IPS DF 4.7 (cell line): ENCODE measurements around the gene BRINP1.

Experiments
- DNase-seq: peaks from one replicate; pipeline ENCODE4 v3.0.0-alpha.2; 2013; ENCODE audit warnings: low spot score; ENCODE audit errors: extremely low read depth

The BRINP1 gene

DNA sequence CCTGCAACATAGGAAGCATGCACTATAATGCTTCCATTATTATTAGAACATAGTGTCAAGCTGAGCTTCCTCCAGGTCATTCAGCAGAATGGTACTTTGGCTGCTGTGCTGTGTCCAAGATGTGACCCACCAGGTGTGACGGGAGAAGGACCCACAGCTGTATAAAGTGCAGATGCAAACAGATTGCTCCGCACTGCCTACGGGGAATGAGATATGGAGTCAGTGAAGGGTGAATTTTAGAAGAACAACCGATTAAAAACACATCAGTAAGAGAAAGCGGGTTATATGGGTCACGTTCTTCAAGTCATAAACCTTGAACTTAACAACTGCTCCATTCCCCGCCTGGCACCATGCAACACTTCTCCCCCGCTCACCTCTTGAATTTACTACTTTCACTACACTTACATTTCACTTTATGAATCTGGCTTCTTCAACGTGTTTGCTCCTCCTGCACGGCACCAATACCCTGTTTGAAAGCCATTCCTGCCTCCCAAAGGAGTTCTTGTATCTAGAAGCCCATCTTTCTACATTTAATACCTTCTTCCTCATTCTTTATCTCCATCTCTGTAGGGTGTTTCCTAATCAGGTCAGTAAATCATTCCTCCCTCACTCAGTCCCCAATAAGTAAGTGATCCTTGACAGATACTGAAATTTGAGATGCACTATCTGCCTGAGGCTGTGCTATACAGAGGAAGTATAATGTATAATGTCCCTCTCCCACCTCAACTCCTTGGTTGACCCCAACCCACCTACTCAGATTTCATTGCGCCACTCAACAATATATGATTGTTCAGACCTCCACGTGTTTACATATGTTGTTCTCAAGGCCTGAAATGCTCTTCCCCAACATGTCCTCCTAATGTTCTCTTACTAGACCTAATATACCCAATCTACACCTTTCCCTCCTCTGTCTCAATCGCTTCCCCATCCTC, 25.9 kb downstream of the BRINP1 start:
- no peak for DNase-seq

DNA sequence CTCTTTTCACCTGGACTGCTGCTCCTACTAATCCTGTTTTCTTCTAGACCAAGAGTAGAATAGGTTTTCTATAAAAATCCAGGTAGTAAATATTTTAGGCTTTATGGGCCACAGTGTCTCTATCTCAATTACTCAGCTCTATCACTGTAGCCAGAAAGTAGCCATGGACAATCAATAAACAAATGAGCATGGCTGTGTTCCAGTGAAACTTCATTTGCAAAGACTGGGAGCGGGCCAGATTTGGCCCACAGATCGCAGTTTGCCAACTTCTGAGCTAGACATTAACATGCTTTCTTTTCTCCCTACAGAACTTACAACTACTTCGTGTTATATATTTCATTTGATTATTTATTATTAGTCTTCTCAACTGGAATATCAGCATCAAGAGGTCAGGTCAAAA, 30.2 kb downstream of the BRINP1 start:
- no peak for DNase-seq

DNA sequence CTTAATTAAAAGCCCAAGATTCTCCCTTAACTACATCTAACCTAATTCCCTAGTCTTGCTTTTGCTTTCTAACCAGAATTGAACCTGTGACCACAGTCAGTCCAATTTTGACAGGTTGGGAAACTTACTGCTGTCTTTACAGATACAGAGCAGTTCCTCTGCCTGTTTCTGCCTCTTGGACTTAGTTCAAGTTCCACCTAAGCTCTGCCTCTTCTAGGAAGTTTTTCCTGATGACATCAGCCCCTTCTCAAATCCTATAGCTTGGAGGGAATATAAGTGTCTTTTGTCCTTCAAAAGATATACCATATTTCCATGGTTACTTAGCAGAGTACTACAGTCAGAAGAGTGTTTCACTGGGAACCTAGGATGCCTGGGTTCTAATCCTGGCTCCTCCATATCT, 31.7 kb downstream of the BRINP1 start:
- no peak for DNase-seq

DNA sequence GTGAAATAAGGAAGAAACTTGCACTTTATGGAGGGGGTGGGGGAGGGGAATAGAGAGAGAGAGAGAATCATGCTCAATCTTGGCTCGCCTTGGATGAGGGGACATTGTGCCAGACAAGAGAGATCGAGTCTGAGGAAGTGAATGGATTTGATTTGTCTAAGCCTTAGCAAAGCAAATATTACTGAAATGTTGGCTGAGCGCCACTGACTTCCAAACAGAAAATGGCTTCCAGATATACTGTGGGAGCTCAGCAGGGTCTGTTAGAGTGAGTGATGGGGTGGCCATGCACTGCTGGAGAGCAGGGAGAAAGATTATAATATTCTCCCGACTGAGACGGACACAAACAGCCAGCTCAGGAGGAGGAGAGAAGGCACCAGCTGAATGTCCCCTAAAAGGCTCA, 34.5 kb downstream of the BRINP1 start:
- no peak for DNase-seq

DNA sequence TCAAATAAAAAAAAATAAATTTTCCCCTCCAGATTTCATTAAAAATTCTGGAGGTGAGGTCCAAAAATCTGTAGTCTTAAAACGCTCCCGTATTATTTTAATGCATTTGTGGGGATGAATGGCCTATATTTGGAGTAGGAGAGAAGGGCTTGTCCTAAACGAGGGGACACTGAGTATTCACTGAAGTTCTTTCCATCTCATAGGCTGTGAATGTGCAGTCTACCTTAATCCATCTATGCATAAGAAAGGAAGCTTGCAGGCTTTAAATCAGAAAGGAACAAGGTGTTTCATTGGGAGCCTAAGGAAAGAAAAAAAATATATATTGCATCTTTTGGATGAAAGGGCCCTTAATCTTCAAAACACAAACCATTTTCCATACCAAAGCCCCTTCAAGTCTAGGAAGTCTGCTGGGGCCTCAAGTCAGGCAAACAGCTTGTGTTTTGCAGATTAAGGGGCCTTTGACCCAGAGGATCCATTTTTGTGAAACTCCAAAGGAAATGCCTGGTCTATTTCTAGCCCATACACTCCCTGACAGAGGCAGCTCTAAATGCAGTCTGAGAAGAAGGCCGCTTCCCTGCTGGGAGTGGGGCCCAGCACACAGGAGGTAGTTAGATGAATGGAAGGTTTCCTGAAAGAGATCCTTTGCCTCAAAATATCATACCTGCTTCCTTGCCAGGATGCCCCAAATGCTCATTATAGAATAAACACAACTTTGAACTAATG, 35.6 kb downstream of the BRINP1 start:
- no peak for DNase-seq

DNA sequence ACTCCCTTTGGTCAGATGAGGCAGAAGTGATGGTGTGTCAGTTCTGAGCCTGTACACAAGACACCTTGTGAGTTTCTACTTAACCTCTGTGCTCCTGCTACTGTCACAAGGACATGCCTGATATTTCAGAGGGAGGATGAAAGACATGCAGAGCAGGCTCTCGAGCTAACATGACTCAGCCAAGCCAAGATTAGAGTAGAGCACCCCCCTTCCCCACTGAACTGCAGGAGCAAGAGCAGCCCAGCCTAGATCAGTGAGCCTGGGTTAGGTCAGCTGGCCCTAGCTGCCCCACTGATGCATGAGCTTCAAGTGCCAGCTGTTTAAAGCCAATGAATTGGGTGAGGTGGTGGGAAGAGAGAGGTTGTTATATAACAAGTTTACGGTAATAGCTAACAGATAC, 36.7 kb downstream of the BRINP1 start:
- DNase-seq, result no peak

DNA sequence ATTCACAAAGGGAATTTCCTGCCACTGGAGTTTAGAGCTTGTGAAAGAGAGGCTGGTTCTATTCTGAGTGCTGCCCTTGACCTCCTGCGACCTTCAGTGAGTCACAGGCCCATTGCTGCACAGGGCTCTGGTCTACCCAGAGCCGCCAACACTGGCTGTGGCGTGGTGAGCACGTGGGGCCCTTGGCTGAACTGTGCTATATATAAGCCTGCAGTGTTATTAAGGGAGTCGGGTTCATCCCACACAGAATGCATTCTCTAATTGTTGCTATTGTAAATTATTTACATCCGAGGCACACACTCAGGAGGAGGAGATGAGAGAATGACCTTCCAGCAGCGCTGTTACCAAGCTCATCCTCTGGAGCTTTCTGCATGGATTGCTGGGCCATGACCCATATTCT, 47.1 kb downstream of the BRINP1 start:
- DNase-seq, result no peak

DNA sequence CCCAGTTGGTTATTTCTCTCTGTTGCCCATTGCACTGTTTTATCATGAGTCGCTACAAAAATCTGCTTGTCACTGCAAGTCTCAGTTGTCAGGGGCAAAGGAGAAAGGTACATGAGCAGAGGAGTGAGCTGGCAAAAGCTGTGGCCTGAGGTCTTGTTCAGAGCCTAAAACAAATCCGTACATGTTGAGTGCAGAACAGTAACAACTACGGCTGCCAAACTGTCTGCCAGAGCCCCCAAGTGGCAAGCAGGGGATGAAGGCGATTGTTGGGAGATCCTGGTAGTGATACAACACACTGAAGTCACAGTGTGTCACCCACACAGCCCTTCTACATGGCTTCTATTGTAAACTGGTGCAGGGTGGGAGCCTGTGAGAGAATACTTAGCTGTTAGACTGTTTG, 50.9 kb downstream of the BRINP1 start:
- no peak for DNase-seq

DNA sequence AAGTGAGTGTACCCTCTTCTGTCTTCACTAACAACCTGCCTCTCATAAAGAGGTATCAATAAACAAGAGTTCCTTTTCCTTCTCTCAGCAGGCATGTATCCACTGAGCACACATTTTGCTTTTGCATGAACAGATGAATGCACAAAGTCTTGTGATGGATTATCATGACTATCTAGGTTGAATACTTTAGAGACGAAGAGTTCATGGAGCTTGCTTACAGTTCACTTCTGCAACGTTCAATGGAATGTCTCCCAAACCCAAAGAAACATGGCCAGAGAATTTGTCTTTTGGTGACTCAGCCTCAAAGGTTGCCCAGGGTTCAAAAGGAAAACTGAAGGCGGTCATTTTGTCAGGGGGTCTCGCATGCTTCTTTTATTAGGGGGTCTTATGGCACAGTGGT, 55.4 kb downstream of the BRINP1 start:
- no peak for DNase-seq

DNA sequence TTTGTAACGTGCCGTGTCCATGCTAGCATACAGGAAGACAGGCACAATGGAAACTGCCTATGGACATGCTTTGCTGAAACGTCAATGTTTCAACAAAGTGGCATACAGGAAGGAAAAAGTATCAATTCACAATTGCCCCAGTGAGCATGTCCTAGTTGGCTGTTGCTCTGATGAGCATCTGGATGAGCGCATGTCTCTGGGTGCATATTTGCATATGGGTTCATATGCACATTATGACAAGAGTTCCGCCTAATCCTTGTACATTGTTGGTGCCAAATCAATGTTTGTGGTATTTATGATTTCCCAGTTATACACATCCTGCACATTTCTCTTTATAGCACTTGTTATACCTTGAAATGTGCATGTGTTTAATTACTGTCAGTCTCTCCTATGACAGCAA, 58.5 kb downstream of the BRINP1 start:
- DNase-seq, result no peak

DNA sequence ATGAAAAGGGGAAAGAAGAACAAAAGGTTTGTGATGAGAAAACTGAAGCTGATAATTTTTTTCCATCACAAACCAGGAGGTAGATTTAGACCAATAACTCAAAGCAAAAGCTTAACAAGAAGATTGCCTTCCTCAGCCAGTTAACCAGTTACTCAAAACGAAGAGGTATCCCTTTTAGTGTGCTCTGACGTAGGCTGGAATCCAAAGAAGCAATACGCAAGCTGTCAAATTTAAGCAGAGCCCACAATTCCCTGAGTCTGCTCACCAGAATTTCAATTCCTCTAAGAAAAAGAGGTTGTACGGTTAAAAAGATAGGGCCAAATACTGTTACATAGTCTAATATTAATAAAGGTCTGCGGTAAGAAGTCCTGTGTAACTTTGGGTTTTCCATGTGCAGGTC, 61.8 kb downstream of the BRINP1 start:
- no peak for DNase-seq

DNA sequence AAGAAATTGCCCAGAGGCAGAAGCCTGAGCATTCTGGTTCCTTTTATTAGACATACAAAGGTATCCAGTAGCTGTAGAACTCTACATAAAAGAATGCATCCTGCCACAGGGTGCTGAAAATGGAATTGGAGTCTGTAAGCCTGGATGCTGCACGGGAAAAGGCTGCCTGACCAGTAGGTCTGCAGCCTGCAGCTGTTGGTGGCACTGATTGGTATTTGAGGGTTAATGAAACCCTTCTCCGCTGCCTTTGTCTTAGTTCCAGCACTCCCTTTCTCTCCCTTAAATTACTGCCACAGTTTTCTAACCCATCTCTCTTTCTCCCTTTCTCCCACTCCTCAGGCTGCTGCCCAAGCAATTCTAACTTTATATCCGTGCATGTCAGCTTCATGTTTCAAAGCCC, 64.7 kb downstream of the BRINP1 start:
- DNase-seq, result no peak

DNA sequence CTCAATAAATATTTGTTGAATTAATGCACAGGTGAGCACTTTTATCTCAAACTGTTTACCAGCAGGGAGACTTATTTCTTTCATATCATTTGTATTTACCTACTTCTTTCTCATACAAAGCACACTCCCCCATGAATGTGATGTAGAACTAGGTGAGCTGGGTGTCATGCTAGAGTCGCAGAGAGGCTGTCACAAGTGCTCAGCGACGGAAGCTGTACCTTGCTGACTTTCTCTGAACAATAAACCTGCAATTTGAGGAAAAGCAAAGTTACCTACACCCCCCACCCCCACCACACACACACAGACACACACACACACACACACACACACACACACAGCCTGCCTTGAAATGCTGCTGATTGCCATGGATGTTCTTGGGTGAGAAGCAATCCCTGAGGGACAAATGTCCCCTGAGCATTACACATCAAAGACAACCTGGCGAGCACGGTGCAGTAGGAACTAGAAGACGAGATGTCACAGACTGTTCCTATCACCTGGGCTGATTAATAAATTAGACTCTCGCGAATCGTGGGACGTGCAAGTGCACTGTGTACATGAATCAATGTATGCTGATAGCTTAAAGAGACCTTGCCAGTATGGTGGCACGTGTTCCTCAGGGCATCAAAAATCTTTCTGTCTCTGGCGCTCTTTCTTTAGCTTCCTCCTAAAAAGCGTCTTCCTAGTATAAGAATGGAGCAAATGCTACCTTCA, 66.1 kb downstream of the BRINP1 start:
- DNase-seq, result no peak

DNA sequence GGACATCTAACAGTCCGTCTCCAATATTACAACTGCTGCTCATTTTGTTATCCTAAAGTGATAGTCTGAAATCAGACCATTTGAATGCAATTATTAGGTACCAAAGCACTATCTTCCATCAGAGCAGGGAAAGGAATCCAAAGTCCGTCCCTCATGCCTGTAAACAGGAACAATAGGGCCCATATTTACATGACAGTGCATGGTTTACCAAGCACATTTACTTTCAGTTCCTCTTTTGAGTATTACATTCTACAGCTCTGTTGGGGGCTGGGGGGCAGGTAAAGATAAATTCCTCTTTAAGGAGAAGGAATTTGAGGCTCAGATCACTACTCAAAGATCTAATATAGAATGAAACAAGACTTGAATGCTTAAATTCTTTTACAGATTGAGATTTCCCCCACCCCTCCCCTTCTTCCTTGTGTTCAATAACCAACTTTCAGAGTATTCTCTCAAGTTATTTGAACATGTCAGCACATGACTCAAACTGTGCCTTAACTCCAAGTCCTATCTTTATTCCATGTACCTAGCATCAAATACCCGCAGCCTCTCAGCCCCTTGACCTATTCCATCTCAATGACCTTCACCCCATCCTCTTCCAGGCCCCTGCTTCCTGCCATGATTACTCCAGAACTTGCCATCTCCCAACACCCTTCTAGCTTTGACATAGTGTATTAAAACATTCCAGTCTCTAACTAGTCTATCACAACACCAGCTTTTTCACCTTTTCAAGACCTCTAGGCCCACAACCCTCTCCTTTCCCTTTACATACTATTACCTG, 71.0 kb downstream of the BRINP1 start:
- DNase-seq, result no peak

DNA sequence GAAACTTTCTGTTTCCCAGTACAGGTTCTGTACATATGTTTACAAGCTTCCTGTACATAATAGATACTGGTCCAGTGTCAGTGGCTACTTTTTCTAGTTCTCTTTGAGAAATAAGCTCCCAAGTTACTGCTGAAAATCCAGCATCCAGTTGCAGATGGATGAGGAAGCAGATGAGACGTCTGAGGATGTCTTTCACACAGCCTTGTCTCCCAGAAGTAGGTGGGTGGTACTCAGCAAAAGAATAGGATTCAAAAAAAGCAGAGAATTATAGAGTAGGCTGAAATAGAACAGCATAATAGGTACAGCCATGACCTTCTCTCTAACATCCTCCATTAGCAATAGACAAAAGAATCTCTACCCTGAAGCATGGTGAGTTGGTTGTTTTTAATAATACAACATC, 77.7 kb downstream of the BRINP1 start:
- DNase-seq, result no peak

DNA sequence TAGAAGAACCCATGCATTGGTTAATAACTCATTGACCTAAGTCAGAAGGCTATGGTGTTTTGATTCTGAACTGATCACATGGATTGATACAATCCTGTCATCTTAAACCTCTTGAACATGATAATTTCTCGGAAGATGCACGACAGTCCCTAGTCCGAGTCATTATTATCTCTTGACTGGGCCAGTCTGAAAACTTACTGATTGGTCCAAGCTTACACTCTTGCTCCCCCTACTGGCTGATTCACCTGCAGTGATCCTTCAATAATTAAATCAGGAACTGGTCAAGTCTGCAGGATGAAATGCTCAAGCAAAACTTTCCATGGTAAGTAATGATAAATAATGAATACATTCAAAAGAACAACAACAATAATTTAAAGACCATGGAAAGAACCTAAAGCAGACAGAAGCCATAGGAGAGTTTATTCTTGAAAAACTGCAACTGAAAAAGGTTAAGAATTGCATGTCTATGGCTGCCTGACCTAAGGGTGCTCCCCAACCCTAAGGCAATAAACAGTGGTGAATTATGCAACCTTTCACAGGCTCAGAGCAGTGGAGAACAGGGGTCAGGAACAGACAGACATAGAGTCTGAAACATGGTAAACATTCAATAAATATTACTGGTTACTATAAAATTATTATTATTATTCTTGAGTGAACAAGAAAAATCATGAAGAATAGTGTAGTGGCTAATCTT, 79.3 kb downstream of the BRINP1 start:
- DNase-seq, result no peak

DNA sequence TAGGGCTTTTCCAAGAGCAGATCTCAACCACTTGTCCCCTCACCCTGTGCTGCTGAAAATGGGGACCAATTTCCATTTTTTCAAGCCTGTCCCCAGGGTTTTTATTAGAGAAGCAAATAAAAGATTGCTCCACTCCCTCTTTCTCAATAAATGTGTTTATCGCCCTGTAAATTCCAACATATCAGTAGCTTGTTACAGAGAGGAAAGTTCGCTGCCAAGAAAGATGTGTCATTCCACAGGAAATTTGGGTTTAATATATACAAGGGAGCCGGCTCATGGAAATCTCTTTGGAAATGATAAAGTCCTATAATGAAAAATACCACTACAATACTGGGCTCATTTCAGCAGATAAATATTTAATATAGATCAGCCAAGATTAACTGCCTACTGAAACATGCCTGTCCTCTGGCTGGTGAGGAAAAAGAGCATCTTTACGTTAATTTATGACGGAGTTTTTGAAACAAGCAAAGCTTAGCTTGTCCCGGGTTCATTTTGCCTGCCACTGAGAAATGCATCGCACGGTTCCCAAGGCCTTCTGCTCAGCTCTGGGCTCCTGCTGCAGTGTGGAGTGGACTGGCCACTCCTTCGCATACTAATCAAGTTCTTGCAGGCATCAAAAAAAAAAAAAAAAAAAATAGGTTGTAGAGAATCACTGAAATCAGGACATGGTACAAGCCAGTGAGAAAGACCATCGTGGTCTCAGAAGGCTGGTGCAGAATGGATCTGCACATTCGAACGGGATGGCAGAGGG, 84.5 kb downstream of the BRINP1 start:
- DNase-seq, result no peak

DNA sequence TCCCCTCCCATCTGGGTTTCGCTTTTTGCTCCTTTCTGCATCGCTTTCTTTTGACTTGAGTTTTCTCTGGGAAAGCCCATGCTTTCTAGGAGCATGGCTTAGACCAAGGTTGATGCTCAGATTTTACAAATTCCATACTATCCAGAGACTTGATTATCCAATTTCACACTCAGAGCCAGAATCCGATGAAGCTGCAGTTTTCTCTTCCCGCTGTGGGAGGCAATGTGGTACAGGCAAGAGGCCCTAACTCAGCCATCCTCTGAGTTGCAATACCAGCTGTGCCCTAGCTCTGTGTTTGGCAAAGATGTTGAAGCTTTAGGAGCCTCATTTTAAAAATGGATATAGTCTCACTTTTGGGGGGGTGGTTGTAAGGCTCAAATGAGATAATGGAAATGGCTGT, 85.1 kb downstream of the BRINP1 start:
- no peak for DNase-seq

DNA sequence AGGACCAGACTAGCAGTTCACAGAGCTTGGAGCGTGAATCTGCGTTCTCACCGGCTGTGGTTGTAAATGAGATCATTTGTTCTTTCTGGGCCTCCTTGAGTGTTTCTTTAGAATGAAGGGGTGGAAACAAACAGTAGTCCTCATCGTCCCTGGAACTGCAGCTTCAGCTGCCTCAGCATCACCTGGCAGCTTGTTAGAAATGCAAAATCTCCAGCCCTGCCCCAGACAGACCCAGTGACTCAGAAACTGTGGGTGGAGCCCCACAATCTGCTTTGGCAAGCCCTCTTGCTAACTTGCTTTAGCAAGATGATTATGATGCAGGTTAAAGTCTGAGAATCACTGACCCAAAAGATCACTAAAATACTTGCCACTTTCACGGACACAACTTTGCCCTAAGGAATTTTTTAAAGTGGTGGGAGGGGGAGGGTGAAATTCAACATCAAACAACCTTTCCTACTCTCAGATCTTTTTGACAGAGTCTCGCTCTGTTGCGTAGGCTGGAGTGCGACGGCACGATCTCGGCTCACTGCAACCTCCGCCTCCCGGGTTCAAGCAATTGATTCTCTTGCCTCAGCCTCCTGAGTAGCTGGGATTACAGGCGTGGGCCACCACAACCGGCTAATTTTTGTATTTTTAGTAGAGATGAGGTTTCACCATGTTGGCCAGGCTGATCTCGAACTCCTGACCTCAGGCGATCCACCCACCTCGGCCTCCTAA, 86.0 kb downstream of the BRINP1 start:
- DNase-seq, result no peak
